ENCODE measurements around the gene CSK.

DNA sequence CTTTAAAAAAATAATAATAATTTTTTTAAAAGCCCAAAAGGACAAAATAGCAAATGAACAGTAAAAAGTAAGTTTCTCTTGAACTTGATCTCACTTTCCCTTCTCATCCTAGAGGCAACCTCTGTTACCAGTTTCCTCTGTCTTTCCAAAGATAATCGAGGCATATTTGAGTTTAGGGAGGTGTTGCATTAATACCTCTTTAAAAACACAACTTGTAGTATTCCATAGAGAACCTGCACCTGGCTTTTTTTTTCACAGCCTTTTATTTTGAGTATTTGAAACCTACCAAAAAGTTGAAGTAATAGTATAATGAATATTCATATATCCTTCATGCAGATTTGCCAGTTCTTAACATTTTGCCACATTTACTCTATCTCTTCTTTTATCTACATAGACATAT lies 9.1 kb downstream of the CSK start:
- TF ChIP-seq, protein P1, sequence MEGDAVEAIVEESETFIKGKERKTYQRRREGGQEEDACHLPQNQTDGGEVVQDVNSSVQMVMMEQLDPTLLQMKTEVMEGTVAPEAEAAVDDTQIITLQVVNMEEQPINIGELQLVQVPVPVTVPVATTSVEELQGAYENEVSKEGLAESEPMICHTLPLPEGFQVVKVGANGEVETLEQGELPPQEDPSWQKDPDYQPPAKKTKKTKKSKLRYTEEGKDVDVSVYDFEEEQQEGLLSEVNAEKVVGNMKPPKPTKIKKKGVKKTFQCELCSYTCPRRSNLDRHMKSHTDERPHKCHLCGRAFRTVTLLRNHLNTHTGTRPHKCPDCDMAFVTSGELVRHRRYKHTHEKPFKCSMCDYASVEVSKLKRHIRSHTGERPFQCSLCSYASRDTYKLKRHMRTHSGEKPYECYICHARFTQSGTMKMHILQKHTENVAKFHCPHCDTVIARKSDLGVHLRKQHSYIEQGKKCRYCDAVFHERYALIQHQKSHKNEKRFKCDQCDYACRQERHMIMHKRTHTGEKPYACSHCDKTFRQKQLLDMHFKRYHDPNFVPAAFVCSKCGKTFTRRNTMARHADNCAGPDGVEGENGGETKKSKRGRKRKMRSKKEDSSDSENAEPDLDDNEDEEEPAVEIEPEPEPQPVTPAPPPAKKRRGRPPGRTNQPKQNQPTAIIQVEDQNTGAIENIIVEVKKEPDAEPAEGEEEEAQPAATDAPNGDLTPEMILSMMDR (conservative IDR thresholded peaks at IDR 0.05; ENCODE audit: low read depth in 2 of 2) = no peak
- TF ChIP-seq EZH2phosphoT487 (IDR thresholded peaks at IDR 0.05; ENCODE audit: unreplicated experiment) (no peak), JUNB (IDR thresholded peaks at IDR 0.05; ENCODE audit: unreplicated experiment) (no peak), EZH2 (IDR thresholded peaks at IDR 0.05; ENCODE audit: low read depth, unreplicated experiment) (no peak)
- TF ChIP-seq, protein P2, sequence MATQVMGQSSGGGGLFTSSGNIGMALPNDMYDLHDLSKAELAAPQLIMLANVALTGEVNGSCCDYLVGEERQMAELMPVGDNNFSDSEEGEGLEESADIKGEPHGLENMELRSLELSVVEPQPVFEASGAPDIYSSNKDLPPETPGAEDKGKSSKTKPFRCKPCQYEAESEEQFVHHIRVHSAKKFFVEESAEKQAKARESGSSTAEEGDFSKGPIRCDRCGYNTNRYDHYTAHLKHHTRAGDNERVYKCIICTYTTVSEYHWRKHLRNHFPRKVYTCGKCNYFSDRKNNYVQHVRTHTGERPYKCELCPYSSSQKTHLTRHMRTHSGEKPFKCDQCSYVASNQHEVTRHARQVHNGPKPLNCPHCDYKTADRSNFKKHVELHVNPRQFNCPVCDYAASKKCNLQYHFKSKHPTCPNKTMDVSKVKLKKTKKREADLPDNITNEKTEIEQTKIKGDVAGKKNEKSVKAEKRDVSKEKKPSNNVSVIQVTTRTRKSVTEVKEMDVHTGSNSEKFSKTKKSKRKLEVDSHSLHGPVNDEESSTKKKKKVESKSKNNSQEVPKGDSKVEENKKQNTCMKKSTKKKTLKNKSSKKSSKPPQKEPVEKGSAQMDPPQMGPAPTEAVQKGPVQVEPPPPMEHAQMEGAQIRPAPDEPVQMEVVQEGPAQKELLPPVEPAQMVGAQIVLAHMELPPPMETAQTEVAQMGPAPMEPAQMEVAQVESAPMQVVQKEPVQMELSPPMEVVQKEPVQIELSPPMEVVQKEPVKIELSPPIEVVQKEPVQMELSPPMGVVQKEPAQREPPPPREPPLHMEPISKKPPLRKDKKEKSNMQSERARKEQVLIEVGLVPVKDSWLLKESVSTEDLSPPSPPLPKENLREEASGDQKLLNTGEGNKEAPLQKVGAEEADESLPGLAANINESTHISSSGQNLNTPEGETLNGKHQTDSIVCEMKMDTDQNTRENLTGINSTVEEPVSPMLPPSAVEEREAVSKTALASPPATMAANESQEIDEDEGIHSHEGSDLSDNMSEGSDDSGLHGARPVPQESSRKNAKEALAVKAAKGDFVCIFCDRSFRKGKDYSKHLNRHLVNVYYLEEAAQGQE (IDR thresholded peaks at IDR 0.05; ENCODE audit: unreplicated experiment) = no peak

Data from GM23338 (cell line).